HG03045 (cell line): ENCODE data around the gene GCLC.
"Not testable (repeated sequence)": the region's sequence is repeated elsewhere in the genome, so short reads cannot be mapped to it uniquely, and the experiment has no call there.

Experiments used
- ATAC-seq: cut with Tn5 transposase; IDR thresholded peaks from one replicate; pipeline ENCODE4 v1.9.1; 2021; ENCODE audit warnings: mild to moderate bottlenecking, moderate library complexity; ENCODE audit not compliant: unreplicated experiment

The GCLC gene

DNA sequence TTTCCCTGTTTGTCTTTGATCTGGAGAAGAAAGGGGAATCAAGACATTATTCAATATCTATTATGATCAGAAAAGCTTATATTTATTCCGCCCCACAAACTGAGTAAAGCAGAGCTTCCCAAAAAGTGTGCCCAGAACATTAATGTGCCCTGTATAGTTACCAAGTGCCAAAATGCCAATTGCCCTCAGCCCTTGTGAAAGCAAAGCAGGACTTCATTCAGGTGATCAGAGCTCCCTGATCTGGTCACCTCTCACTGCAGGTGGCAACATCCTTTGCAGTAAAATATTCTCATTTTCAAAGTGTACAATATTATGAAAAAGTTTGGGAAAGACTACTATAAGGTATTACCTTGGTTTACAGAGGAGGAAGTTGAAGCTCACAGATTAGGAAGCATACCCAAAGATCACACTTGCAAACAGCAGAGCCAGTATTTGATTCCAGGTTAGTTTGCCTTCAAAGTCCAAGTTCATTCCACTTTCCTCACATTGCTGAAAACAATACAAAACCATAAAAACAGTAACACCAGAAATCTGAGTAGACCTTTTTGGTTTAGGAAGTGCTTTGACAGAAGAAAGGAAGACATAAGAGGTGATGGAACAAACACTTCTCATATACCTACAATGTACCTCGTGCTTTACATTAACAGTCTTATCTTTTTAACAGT lies 19.6 kb upstream of the GCLC start:
- no peak for ATAC-seq

DNA sequence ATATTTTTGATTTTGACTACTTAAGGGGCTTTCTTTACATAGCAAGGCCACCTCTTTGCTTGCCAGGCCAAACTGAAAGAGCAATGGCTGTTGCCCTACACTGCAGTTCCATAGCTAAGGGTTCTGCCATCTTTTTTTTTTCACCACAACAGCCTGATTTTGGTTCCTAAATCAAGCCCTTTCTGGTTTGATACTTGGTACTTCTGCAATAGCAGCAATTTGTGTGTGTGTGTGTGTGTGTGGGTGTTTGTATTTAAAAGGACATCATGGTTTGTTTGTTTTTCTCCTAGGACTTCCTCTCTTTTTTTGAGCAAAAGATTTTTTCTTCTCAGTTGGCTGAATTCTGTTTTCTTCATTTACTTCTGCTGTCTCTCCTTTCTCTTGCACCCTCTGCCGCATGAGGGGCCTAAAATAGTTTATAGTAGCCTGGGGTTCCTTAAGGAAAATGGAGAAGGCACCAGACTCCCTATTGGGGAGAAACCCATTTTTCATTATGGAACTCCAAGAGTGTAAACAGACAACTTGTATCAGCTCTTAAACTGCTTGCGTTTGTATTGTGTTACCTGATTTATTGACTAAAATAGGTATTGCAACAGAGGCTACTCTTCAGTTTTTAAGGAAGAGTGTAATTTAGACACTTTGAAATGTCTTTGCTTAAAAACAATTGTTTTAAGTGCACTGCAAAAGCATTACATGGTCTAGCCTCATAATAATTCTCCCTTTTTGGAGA lies 12.2 kb upstream of the GCLC start:
- no peak for ATAC-seq

DNA sequence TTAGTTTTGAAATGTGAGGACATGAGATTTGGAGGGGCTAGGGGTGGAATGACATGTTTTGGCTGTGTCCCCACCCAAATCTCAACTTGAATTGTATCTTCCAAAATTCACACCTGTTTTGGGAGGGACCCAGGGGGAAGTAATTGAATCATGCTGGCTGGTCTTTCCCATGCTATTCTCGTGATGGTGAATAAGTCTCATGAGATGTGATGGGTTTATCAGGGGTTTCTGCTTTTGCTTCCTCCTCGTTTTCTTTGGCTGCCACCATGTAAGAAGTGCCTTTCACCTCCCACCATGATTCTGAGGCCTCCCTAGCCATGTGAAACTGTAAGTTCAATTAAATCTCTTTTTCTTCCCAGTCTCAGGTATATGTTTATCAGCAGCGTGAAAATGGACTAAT lies 8.7 kb upstream of the GCLC start:
- ATAC-seq: not testable (repeated sequence)

- not testable (repeated sequence) for ATAC-seq
Measured at GRCh38 chr6:53551681-53552080, 6.8 kb upstream of the GCLC start.

- peak; percentile 80 for ATAC-seq
Measured at GRCh38 chr6:53547811-53548496, 3.1 kb upstream of the GCLC start.

GRCh38 chr6:53547166-53547810 lies 2.4 kb upstream of the GCLC start:
- peak; percentile 5 for ATAC-seq

GRCh38 chr6:53546281-53546680 lies 1.4 kb upstream of the GCLC start:
- ATAC-seq: no peak

DNA sequence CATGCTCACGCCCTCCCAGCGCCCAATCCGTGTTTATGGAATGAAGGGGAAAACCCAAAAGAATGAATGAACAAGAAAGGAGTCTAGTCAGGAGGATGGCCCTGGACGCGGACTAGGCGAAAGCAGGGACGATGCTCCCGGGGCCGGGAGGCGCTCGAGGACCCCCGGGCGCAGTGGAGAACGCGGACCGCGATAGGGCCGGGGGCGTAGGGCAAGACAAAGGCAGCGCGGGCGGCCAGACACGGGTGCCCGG lies 758 bp downstream of the GCLC start:
- ATAC-seq: no peak

- ATAC-seq: no peak
Measured at GRCh38 chr6:53543359-53544216, 1.3 kb downstream of the GCLC start.

DNA sequence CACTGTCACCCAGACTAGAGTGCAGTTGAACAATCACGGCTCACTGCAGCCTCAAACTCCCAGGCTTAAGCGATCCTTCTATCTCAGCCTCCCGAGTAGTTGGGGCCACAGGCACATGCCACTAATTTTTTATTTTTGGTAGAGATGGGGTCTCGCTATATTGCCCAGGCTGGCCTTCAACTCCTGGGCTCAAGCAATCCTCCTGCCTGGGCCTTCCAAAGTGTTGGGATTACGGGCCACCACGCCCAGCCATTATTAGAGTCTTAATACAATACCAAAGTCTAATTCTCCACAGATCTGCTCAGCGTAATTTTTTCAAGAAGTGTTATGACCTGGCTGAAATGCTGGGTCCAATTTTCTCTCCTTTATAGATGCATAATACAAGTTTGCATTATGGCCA lies 3.0 kb downstream of the GCLC start:
- ATAC-seq: no peak

DNA sequence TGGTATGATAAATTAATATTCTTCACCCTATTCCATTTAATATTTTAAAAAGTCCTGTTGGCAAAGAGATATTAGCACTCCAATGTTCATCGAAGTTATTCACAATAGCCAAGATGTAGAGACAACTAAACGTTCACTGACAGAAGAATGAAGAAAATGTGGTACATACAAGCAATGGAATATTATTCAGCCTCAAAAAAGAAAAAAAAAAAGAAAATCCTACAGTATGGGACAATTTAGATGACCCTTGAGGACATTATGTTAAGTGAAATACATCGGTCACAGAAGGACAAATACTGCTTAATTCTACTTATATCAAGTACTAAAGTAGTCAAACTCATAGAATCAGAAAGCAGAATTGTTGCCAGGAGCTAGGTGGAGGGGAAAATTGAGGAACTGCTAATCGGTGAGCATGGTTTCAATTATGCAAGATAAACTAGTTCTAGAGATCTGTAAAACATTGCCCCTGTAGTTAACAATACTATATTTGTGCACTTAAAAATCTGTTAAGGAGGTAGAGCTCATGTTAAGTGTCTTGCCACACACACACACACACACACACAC lies 4.7 kb downstream of the GCLC start:
- no peak for ATAC-seq

DNA sequence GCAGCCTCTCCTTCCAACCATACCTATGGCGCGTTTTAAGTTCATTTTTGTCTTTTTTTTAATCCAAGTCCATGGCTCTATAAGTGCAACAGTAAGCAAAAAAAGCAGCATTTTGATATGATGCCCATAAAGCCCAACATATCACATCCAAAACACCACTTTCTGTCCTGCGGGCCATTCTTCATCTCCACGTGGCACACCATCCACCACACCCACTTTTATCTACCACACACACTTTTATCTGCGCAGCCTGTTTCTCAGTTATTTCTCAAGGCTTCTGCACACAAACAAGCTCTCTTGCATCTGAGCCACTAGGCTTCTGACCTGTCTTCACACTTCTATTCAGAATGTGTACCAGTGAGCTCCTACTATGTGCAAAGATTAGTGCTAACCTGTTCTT lies 5.3 kb downstream of the GCLC start:
- no peak for ATAC-seq

DNA sequence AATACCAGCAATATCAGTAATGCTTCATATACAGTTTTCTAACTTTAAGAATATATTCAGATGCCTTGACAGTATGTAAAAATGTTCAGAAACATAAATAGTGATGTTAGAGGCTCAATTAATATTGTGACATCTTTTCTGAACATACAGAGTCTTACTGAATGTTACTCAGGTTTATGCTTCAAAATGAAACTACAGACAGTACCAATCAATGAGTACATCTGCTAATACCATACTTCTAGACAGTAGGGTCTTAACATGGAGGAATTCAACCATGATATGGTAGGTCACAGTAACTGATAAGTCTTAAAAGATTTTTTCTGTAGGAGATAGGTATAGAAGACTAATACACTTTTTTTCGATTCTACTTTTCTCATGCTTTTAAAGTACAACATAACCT lies 8.3 kb downstream of the GCLC start:
- no peak for ATAC-seq

GRCh38 chr6:53532942-53533341 lies 12.0 kb downstream of the GCLC start:
- no peak for ATAC-seq

DNA sequence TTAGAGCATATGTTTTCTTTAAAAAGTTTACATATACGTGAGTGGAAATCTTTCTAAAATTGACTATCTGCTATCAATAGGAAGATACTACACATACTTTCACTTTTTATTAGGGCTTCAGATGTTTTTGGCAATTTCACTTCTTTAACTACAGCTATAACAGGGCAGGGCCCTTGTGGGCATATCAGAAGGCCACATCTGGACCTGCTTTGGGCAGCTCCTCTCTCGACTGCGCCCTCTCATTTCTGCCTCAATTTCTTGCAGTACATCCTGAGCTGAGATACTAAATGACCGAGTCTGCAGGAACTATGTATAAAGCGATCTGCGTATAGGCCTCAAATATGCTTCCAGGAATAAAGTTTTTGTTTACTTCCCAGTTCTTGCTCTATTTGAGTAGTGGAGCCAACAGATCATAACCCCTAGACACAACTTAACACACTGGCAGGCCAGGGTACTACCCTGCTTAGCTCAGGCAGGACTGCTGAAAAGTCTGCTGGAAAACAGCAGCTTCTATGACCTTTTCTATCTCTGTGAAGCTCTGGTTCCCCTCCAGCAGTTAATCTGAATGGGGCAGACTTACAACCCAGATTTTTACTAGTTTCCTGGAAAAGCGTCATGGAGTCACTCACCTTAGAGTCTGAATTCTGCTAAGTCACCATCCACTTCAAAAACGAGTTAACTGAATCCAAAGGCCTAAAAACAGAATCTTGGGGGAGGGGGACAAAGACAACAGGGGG lies 12.7 kb downstream of the GCLC start:
- ATAC-seq: no peak

GRCh38 chr6:53530780-53531386 lies 14.0 kb downstream of the GCLC start:
- no peak for ATAC-seq

DNA sequence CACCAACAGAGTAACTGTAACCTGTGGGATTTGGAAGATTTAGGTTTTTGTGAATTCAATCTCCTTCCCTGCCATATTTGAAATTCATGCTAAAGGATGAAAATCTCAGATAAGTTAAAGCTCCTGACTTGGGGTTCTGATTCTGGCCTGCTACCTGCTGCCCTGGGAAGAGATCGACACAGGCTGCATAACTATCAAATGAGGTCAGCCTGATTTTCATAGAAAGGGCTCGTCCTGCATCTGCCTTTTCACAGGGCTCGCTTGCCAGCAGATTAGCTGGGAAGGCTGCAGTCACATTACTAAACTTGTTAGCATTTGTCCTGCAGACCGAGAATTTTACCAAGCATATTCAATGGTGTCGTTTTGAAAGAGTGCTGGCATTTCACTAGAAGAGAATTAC lies 14.6 kb downstream of the GCLC start:
- ATAC-seq: no peak

DNA sequence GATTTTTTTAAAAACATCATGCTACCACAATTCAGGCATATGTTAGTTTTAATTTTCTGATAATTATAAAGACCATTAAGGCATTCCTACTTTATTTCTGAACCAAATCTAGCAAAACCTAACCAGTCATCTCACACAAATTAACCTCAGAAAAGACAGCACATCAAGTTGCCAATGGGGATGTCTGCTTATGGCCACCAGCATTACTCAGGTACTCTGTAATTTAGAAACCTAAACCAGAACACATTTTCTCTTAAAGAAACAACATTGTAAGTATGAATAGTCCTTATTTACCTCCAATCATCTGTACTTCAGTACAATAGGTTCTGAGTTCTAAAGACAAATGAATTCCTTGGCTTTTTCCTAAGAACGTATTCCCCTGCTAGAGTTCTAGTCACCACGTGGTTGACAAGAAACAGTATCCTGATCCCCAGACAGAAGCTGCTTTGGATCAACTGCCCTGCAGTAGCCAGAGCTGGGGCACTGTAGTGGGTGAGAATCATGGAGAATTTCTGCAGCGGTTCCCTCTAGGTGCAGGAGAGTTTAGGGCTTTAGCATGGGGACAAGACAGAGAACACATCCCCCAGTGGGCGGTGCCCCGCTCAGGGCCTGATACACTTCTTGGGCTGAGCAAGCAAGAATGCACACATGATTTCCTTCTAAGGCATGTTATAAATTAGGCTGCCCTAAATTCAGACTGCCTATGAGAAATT lies 15.4 kb downstream of the GCLC start:
- no peak for ATAC-seq

DNA sequence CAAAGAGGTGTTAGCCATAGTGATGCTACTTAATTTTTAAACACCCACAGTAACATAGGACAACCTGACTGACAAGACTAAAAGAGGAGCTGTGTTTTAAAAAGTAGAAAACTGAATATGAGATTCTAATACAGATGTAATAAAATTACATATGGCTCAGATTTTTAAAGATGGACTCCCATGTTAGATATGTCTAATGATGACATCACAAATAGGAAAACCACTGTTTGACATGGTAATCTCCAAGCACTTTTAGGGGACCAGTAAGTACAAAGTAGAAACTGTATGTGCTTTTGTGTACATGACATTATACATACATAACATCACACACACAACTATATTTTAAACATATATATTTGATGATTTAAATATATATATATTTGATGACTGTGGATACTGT lies 16.8 kb downstream of the GCLC start:
- no peak for ATAC-seq
